IMR-90 (cell line): Measurements from ENCODE around the gene ATF6B. TPM values are rescaled to one million over a fixed set of nuclear protein-coding genes. Genes with fewer than 3 reads are reported as not detected.

Experiments
- ATAC-seq: fragments of 200-7000 bp; cut with Tn5 transposase; 2 replicates; pipeline ENCODE4 v1.9.1; 2020; ENCODE audit warnings: low read depth, mild to moderate bottlenecking, moderate library complexity
- BruUV-seq: library from RNA; stranded (reverse); fragments of 400-500 nt; replicated peaks from 2 replicates; lab custom pipeline; 2021; lab: Mats Ljungman, UMichigan
- CTCF ChIA-PET: fragments of 300-600 bp; formaldehyde crosslinking; extraction: SDS; loops from one replicate; lab custom pipeline; 2021; ENCODE audit warnings: antibody characterized with exemption; lab: Yijun Ruan, JAX
- POLR2A ChIA-PET: fragments of 300-600 bp; sonication (Branson Sonifier 250); formaldehyde crosslinking; loops from one replicate; lab custom pipeline; 2022; ENCODE audit warnings: antibody characterized with exemption; ENCODE audit not compliant: unreplicated experiment; lab: Charles Lee
- DNase-seq: peaks from one replicate; pipeline ENCODE4 v3.0.0; 2013
- H2AFZ ChIP-seq: replicated peaks from 2 replicates; pipeline ENCODE3; 2013; ENCODE audit warnings: low read length, mild to moderate bottlenecking; ENCODE audit not compliant: poor library complexity
- H2AK5ac ChIP-seq: 2 replicates; pipeline ENCODE4 v1.6.1; 2013; ENCODE audit warnings: low read depth, low read length, inconsistent platforms
- H2AK9ac ChIP-seq: replicated peaks from 2 replicates; pipeline ENCODE3; 2013; ENCODE audit warnings: mild to moderate bottlenecking, low read depth, low read length, moderate library complexity; ENCODE audit not compliant: poor library complexity
- H2BK120ac ChIP-seq: 2 replicates; pipeline ENCODE4 v1.6.1; 2013; ENCODE audit warnings: low read depth, low read length, inconsistent platforms
- H2BK15ac ChIP-seq: 3 replicates; pipeline ENCODE4 v1.6.1; 2013; ENCODE audit warnings: low read depth, low read length, inconsistent platforms
- H2BK20ac ChIP-seq: 2 replicates; pipeline ENCODE4 v1.6.1; 2013; ENCODE audit warnings: low read depth, mild to moderate bottlenecking, inconsistent platforms, low read length, moderate library complexity
- H2BK5ac ChIP-seq: 2 replicates; pipeline ENCODE4 v1.6.1; 2013; ENCODE audit warnings: mild to moderate bottlenecking, low read depth, low read length, inconsistent platforms; ENCODE audit not compliant: poor library complexity, severe bottlenecking
- H3K14ac ChIP-seq: replicated peaks from 2 replicates; pipeline ENCODE4 v1.6.1; 2013; ENCODE audit warnings: low read depth, low read length, inconsistent platforms
- H3K18ac ChIP-seq: 2 replicates; pipeline ENCODE4 v1.6.1; 2013; ENCODE audit warnings: low read depth, low read length, control low read depth
- H3K23ac ChIP-seq: 2 replicates; pipeline ENCODE4 v1.6.1; 2013; ENCODE audit warnings: low read depth, low read length, inconsistent platforms
- H3K27ac ChIP-seq: 2 replicates; pipeline ENCODE4 v1.5.1; 2013; ENCODE audit warnings: mild to moderate bottlenecking, control low read depth, low read length; ENCODE audit not compliant: insufficient read depth
- H3K27me3 ChIP-seq: 2 replicates; pipeline ENCODE4 v1.6.1; 2013; ENCODE audit warnings: low read length; ENCODE audit not compliant: control insufficient read depth, insufficient read depth
- H3K36me3 ChIP-seq: 2 replicates; pipeline ENCODE4 v1.6.1; 2013; ENCODE audit warnings: low read length, mixed read lengths; ENCODE audit not compliant: control insufficient read depth, insufficient read depth
- H3K4ac ChIP-seq: 2 replicates; pipeline ENCODE4 v1.6.1; 2013; ENCODE audit warnings: low read depth, low read length, inconsistent platforms
- H3K4me1 ChIP-seq: 2 replicates; pipeline ENCODE4 v1.6.1; 2013; ENCODE audit warnings: low read length, mixed read lengths; ENCODE audit not compliant: control insufficient read depth, insufficient read depth
- H3K4me2 ChIP-seq: 2 replicates; pipeline ENCODE4 v1.6.1; 2013; ENCODE audit warnings: low read depth, mild to moderate bottlenecking, control low read depth, low read length, moderate library complexity
- H3K4me3 ChIP-seq: 2 replicates; pipeline ENCODE4 v1.5.1; 2013; ENCODE audit warnings: low read depth, mild to moderate bottlenecking, control low read depth, low read length, moderate library complexity; ENCODE audit not compliant: insufficient read depth
- H3K56ac ChIP-seq: 2 replicates; pipeline ENCODE4 v1.6.1; 2013; ENCODE audit warnings: low read length, inconsistent platforms; ENCODE audit not compliant: insufficient read depth; ENCODE audit errors: extremely low read depth
- H3K79me1 ChIP-seq, 2 experiments: 2 replicates each; pipeline ENCODE4 v1.6.1; 2013; ENCODE audit warnings: low read length in 2 of 2, inconsistent platforms in 1 of 2, low read depth in 1 of 2
- H3K9ac ChIP-seq: 2 replicates; pipeline ENCODE4 v1.6.1; 2013; ENCODE audit warnings: low read depth, low read length, control low read depth
- H3K9me1 ChIP-seq: 2 replicates; pipeline ENCODE4 v1.6.1; 2013; ENCODE audit warnings: low read length, inconsistent platforms; ENCODE audit not compliant: insufficient read depth
- H3K9me3 ChIP-seq: 2 replicates; pipeline ENCODE4 v1.6.1; 2013; ENCODE audit warnings: low read length; ENCODE audit not compliant: control insufficient read depth, insufficient read depth
- H4K20me1 ChIP-seq: 2 replicates; pipeline ENCODE4 v1.6.1; 2013; ENCODE audit warnings: low read length, inconsistent platforms; ENCODE audit not compliant: insufficient read depth
- H4K5ac ChIP-seq: 2 replicates; pipeline ENCODE4 v1.6.1; 2013; ENCODE audit warnings: mild to moderate bottlenecking, low read depth, low read length, control low read depth
- H4K8ac ChIP-seq, 2 experiments: 2 replicates each; pipeline ENCODE4 v1.6.1; 2013; ENCODE audit warnings: low read depth in 2 of 2, low read length in 2 of 2, control low read depth in 1 of 2, inconsistent platforms in 1 of 2
- H4K91ac ChIP-seq: 2 replicates; pipeline ENCODE4 v1.6.1; 2013; ENCODE audit warnings: low read depth, low read length, inconsistent platforms; ENCODE audit not compliant: insufficient read depth
- CHD1 ChIP-seq: IDR thresholded peaks from 2 replicates; pipeline ENCODE4 v1.6.1; 2012; ENCODE audit warnings: low read depth, low read length, improper control_type of control experiment
- MAZ ChIP-seq: IDR thresholded peaks from 2 replicates; pipeline ENCODE4 v1.6.1; 2012; ENCODE audit warnings: low read depth, mild to moderate bottlenecking, low read length, improper control_type of control experiment, moderate library complexity, borderline replicate concordance
- WGBS, 2 experiments: methylation state at CpG; one replicate each; pipeline versions ENCODE4 v1.1.5 to v1.1.7; 2013; ENCODE audit warnings: missing lambda C conversion rate in 2 of 2; ENCODE audit not compliant: insufficient read length in 1 of 2; ENCODE audit errors: extremely low coverage in 2 of 2; 5-methylcytosine and 5-hydroxymethylcytosine counted together
- dilution Hi-C: fragments of 300-500 bp; cut with HindIII; formaldehyde crosslinking; loops from one replicate; pipeline ENCODE4 v1.14.3; 2018; ENCODE audit warnings: low sequenced_read_pairs; ENCODE audit not compliant: unreplicated experiment
- in situ Hi-C: fragments of 300-500 bp; cut with MboI; formaldehyde crosslinking; loops from 3 replicates; pipeline ENCODE4 v1.14.3; 2019; ENCODE audit warnings: low sequenced_read_pairs, inconsistent platforms, mixed read lengths
- intact Hi-C: fragments of 100-400 bp; cut with micrococcal nuclease; formaldehyde crosslinking; loops from 2 replicates; pipeline ENCODE4 v1.10.0; 2022
- polyA plus RNA-seq, 3 experiments: library from polyadenylated mRNA; depleted of rRNA; stranded (reverse); fragments of >200 nt; gene quantifications; 2 replicates each; pipeline ENCODE4 v1.2.3, GENCODE V29; 2012; ENCODE audit warnings: low replicate concordance in 1 of 3
- total RNA-seq: library from RNA; depleted of rRNA; stranded (reverse); fragments of >200 nt; gene quantifications from 2 replicates; pipeline ENCODE4 v1.2.3, GENCODE V29; 2012
- TF ChIP-seq, protein P1 (sequence below): conservative IDR thresholded peaks from 2 replicates; pipeline ENCODE4 v1.5.1; 2012; ENCODE audit warnings: mild to moderate bottlenecking, low read depth, low read length, improper control_type of control experiment

The ATF6B gene
- total and polyA plus RNA-seq, 2 of the 4 experiments (the other 2 are of a cell fraction), result 7.9 to 69.6 TPM

DNA sequence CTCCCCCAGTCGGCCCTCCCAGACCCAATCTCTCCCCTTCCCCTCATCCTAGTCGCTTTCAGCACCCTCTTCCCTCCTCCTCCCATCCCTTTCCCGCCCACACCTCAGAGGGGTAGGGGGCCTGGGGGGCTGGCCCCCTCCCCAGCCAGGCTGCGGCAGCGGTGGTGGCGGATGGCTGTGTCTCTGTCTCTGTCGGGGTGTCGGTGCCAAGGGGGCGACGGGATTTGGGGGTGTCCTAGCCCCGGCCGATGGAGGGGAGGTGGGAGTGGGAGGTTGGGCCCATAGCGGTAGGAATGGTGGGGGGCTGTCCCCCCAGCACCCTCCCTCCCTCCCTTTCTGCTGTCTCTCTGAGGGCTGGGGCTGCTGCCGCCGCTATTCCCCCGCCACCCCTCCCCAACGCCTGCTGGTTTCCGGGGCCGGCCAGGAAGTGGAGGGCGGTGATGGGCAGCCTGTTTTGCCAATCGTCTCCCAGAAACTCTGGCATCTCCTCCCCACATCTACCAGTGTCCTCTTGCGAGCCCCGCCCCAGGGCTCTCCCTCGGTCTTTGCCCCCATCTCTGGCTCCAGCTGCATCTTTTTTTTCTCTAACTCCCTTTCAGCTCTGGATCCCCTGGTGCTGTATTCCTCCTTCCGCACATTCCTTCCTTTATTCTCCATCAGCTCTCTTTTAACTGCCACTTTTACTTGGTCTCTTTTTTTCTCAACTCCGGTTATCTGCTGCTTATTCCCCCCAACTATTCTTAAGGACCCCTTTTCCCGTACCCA lies 47.8 kb upstream of the ATF6B start, which contains the start of gene AGPAT1:
AGPAT1 (minus strand) TSS at position 374 of the 765 bp plus-strand sequence. CDS start 4,588 bp downstream, outside the sequence.
- DNase-seq (peak; percentile 96), ATAC-seq (peak; percentile 62)
- ChIA-PET POLR2A (interaction anchor here (0.6 kb wide), 1 partner anchor 495 kb away, joined by 3 read pairs; no protein-coding TSS in a partner anchor), CTCF (no interaction called here)
- H4K5ac ChIP-seq, result peak within 1 kb of the TSS; percentile 77
- peak within 1 kb of the TSS; percentile 82 for H4K91ac ChIP-seq
- intact Hi-C loops, result loop anchor here (1.0 to 5.0 kb wide), 3 partner anchors 23 to 59 kb away; no protein-coding TSS in a partner anchor
- H3K4me2 ChIP-seq, result peak within 1 kb of the TSS; percentile 98
- in situ Hi-C loops, result loop anchor here (10.0 to 25.0 kb wide), 2 partner anchors 201 to 786 kb away; partner anchors contain the start of genes BRD2, DXO and HLA-DMA
- peak within 1 kb of the TSS; percentile 93 for H2AFZ ChIP-seq
- peaks cover 35 to 65% of the 10 kb centered on the region in 2 experiments for H3K79me1 ChIP-seq
- H2AK5ac ChIP-seq, result peak within 1 kb of the TSS; percentile 97
- H3K9ac ChIP-seq, result peak within 1 kb of the TSS; percentile 95
- peak within 1 kb of the TSS; percentile 35; the same call in 2 of the 3 replicates for H2BK15ac ChIP-seq
- peak within 1 kb of the TSS; percentile 65 for H2BK120ac ChIP-seq
- peak within 1 kb of the TSS; percentile 90 for H2BK5ac ChIP-seq
- H3K14ac ChIP-seq, result peak within 1 kb of the TSS; percentile 87
- dilution Hi-C loops, result no loop called here
- peak within 1 kb of the TSS; percentile 99 for H2AK9ac ChIP-seq
- TF ChIP-seq, protein P1, sequence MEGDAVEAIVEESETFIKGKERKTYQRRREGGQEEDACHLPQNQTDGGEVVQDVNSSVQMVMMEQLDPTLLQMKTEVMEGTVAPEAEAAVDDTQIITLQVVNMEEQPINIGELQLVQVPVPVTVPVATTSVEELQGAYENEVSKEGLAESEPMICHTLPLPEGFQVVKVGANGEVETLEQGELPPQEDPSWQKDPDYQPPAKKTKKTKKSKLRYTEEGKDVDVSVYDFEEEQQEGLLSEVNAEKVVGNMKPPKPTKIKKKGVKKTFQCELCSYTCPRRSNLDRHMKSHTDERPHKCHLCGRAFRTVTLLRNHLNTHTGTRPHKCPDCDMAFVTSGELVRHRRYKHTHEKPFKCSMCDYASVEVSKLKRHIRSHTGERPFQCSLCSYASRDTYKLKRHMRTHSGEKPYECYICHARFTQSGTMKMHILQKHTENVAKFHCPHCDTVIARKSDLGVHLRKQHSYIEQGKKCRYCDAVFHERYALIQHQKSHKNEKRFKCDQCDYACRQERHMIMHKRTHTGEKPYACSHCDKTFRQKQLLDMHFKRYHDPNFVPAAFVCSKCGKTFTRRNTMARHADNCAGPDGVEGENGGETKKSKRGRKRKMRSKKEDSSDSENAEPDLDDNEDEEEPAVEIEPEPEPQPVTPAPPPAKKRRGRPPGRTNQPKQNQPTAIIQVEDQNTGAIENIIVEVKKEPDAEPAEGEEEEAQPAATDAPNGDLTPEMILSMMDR, result 0 out of 2 replicates have a peak, but pooled peaks have one; percentile 4
- TF ChIP-seq MAZ (peak; percentile 97), CHD1 (no peak)
- H3K27me3 ChIP-seq, result no peaks in the 10 kb centered on the region
- H3K4me1 ChIP-seq, result peaks cover 5% of the 10 kb centered on the region
- H4K20me1 ChIP-seq, result peaks cover 3% of the 10 kb centered on the region; the same call in 1 of the 2 replicates
- H4K8ac ChIP-seq, result peak within 1 kb of the TSS; percentile 55 to 89
- peak within 1 kb of the TSS; percentile 96 for H3K27ac ChIP-seq
- H2BK20ac ChIP-seq, result peak within 1 kb of the TSS; percentile 9; the same call in 1 of the 2 replicates
- H3K36me3 ChIP-seq, result peaks cover 8% of the 10 kb centered on the region
- peak within 1 kb of the TSS; percentile 91 for H3K56ac ChIP-seq
- WGBS, 2 experiments, result 1% methylated on average over 10 of the region's 27 CpGs; no CpG with 5 or more reads in 1 of the 2 experiments
- H3K4ac ChIP-seq, result peak within 1 kb of the TSS; percentile 96
- no TSS peak for BruUV-seq
- peak within 1 kb of the TSS; percentile 92 for H3K23ac ChIP-seq
- peak within 1 kb of the TSS; percentile 76 for H3K4me3 ChIP-seq
- peaks cover 30% of the 10 kb centered on the region for H3K9me1 ChIP-seq
- H3K18ac ChIP-seq, result peak within 1 kb of the TSS; percentile 70
- no peaks in the 10 kb centered on the region for H3K9me3 ChIP-seq
